Measurements from ENCODE around the gene KCNK16.

DNA sequence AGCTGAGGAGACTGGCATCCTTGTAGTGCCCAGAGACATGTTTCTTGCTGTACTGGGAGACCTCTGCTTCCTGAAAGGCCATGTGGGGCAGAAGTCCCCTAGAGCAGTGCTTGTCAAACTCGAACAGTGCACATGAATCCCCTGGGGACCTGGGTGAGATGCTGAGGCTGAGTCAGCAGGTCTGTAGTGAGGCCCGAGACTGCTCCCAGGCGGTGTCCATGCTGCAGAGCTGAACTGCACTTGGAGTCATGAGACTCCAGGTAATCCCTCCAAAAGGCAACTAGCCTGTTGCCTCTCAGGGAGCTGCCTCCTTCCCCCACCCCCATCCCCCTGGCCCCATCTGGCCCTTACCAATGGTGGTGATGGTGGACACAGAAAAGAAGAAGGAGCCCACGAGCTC lies 12.0 kb downstream of the KCNK16 start:
- TF ChIP-seq, protein P1, sequence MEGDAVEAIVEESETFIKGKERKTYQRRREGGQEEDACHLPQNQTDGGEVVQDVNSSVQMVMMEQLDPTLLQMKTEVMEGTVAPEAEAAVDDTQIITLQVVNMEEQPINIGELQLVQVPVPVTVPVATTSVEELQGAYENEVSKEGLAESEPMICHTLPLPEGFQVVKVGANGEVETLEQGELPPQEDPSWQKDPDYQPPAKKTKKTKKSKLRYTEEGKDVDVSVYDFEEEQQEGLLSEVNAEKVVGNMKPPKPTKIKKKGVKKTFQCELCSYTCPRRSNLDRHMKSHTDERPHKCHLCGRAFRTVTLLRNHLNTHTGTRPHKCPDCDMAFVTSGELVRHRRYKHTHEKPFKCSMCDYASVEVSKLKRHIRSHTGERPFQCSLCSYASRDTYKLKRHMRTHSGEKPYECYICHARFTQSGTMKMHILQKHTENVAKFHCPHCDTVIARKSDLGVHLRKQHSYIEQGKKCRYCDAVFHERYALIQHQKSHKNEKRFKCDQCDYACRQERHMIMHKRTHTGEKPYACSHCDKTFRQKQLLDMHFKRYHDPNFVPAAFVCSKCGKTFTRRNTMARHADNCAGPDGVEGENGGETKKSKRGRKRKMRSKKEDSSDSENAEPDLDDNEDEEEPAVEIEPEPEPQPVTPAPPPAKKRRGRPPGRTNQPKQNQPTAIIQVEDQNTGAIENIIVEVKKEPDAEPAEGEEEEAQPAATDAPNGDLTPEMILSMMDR (IDR thresholded peaks at IDR 0.05), result no peak
- TF ChIP-seq POLR2A (IDR thresholded peaks at IDR 0.05), result no peak
